Measurements from ENCODE around the gene MAPK8IP3. TPM values are rescaled to one million over a fixed set of nuclear protein-coding genes. Genes with fewer than 3 reads are reported as not detected.
A peak's percentile ranks its signal among the peaks of the same experiment; 100 is the strongest.

Gene MAPK8IP3
- total and polyA plus RNA-seq, 9 of the 15 experiments (the other 6 are each of a cell fraction or from before 2014, with no cell fraction given): 0.17 to 58.7 (median 16.7) TPM

DNA sequence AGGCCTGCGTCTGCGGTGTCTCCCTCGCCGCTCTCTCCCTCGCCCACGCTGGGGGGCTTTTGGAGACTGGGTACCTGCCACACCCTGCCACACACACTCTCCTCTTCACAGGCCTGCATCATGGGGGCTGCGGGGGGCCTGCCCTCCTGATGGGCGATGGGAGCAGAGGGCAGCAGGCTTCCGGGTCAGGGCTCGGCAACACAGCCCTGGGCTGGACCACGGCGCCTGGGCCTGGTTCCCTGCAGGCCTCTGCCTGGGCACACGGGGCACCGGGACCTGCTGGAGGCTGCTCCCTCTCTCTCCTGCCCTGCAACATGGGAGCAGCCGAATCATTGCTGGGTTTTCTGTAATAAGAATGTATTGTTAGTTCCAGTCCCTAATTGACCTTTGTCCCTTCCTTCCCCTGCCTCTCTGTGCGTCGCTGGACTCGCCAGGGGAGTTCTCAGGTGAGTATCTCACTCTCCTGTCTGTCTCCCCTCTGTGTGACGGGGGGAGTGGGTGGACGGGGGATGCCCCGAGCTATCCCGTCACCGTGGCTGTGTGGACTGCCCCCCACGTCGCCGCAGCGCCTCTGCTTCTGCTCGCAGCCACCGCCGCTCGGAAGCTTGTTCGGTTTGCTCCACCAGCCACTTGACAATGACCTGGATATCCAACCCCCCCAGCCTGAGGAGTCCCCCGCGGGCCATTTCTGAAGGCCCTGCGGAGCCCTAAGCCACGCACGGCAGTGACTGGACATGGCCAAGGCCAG is 51.9 kb downstream of the MAPK8IP3 start:
- ATAC-seq (no peak), FAIRE-seq (no peak), DNase-seq (ENCODE audit: extremely low read depth in 1 of 4, low spot score in 3 of 4) (no peak)
- POLR2A ChIA-PET: interaction anchor here (1.1 kb wide), 1 partner anchor 52 kb away, joined by 5 read pairs; the partner anchor contains the start of gene MAPK8IP3
- H3K4me2 ChIP-seq (ENCODE audit: insufficient read depth, low read length): no peak overlapping the region
- intact Hi-C loops (cut with micrococcal nuclease): no loop called here
- no peaks in the 10 kb centered on the region for H3K79me2 ChIP-seq (ENCODE audit: control insufficient read depth, insufficient read depth, low read length)
- in situ Hi-C loops (cut with MboI): no loop called here
- no TSS peak for BruUV-seq (replicated peaks)
- H3K4me3 ChIP-seq: no peak overlapping the region
- no peaks in the 10 kb centered on the region for H3K9me3 ChIP-seq (replicated peaks; ENCODE audit: control insufficient read depth, insufficient read depth, low read depth, low read length)
- H4K20me1 ChIP-seq (replicated peaks; ENCODE audit: control insufficient read depth, insufficient read depth, low read length): no peaks in the 10 kb centered on the region
- TF ChIP-seq, protein P1, sequence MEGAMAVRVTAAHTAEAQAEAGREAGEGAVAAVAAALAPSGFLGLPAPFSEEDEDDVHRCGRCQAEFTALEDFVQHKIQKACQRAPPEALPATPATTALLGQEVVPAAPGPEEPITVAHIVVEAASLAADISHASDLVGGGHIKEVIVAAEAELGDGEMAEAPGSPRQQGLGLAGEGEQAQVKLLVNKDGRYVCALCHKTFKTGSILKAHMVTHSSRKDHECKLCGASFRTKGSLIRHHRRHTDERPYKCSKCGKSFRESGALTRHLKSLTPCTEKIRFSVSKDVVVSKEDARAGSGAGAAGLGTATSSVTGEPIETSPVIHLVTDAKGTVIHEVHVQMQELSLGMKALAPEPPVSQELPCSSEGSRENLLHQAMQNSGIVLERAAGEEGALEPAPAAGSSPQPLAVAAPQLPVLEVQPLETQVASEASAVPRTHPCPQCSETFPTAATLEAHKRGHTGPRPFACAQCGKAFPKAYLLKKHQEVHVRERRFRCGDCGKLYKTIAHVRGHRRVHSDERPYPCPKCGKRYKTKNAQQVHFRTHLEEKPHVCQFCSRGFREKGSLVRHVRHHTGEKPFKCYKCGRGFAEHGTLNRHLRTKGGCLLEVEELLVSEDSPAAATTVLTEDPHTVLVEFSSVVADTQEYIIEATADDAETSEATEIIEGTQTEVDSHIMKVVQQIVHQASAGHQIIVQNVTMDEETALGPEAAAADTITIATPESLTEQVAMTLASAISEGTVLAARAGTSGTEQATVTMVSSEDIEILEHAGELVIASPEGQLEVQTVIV (CRISPR knock-in tag; IDR thresholded peaks at IDR 0.05; ENCODE audit: borderline replicate concordance): no peak
- peak; percentile 19; the same call in 1 of the 2 replicates for TF ChIP-seq POLR2G (IDR thresholded peaks at IDR 0.05; ENCODE audit: low read depth, low read length)
- CTCF ChIA-PET (ENCODE audit: low intra/inter-chr PET ratio): interaction anchor here (0.7 kb wide), 1 partner anchor 56 kb away, joined by 4 read pairs; no protein-coding TSS in a partner anchor
- no peak overlapping the region for H3K27ac ChIP-seq (ENCODE audit: extremely low read depth, low read depth, low read length)
- no peak overlapping the region for H2AFZ ChIP-seq (ENCODE audit: low read depth, low read length)
- peaks cover 30% of the 10 kb centered on the region; the same call in 2 of the 3 replicates for H3K36me3 ChIP-seq (ENCODE audit: control insufficient read depth, insufficient read depth, low read length)
- H3K9me1 ChIP-seq (ENCODE audit: control insufficient read depth, insufficient read depth, low read length): no peaks in the 10 kb centered on the region
- H3K4me1 ChIP-seq (replicated peaks in 1 of 2; ENCODE audit: control insufficient read depth in 2 of 2, insufficient read depth in 2 of 2, low read length in 2 of 2): peaks cover 2 to 42% of the 10 kb centered on the region in 2 experiments; a peak in 3 of 5 replicates
- H3K9ac ChIP-seq (ENCODE audit: insufficient read depth in 1 of 2, low read depth in 2 of 2, low read length in 2 of 2): no peak overlapping the region; a peak in 1 of 4 replicates
- 90% methylated on average over 27 of the region's 37 CpGs for WGBS (ENCODE audit: insufficient coverage, low coverage, missing lambda C conversion rate)
- H3K27me3 ChIP-seq (ENCODE audit: control insufficient read depth in 2 of 2, insufficient read depth in 2 of 2, low read length in 2 of 2): no peaks in the 10 kb centered on the region
